ENCODE results near the gene TPRG1.

DNA sequence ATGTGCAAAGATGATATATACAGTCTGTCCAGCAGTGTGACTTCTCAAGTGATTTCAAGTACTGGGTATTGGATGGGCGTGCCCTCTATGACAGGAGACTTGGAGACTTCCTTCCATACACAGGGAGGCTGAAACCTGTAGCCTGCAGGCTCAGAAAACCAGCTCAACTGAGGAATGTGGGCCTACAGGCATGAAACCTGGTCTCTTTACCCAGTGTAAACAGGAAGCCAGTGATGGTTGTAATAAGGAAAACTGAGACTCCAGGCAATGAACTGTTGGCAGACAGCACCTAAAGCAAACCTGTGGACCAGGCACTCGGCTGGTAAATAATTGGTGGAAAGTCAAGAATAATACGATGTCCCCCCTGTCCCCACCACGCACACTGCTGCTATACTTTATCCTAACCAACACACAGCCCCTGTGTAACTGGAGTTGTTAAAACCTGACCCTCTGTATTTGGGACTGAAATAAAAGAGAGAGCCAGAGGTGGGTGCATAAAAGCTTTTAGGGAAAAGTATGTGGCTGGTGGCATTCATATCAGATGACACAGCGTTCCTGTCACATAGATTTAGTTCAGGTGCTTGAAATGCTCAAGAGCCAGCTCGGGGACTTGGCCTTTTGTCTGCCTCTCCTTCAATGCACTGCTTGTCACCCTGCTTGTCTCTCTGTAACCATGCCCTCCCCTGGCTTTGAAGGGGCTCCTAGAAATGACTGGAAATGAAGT is 144.7 kb downstream of the TPRG1 start:
- no peak for TF ChIP-seq CTCF (IDR thresholded peaks at IDR 0.05; ENCODE audit: poor library complexity)
- TF ChIP-seq EZH2 (IDR thresholded peaks at IDR 0.05; ENCODE audit: borderline replicate concordance) = no peak

Measured in hepatocyte (in vitro differentiated cells).